ENCODE results near the gene NAA20.

- TF ChIP-seq CTCF (IDR thresholded peaks at IDR 0.05 in 8 of 11, conservative IDR thresholded peaks at IDR 0.05 in 3 of 11) (no peak), POLR2AphosphoS5 (IDR thresholded peaks at IDR 0.05) (no peak), POLR2A (IDR thresholded peaks at IDR 0.05) (no peak)
These were observed 14.8 kb upstream of the NAA20 start for GRCh38 chr20:20002101-20002998.

Data from spleen (tissue), 7 donors.